ENCODE results near the gene MOCS3.

Gene MOCS3

DNA sequence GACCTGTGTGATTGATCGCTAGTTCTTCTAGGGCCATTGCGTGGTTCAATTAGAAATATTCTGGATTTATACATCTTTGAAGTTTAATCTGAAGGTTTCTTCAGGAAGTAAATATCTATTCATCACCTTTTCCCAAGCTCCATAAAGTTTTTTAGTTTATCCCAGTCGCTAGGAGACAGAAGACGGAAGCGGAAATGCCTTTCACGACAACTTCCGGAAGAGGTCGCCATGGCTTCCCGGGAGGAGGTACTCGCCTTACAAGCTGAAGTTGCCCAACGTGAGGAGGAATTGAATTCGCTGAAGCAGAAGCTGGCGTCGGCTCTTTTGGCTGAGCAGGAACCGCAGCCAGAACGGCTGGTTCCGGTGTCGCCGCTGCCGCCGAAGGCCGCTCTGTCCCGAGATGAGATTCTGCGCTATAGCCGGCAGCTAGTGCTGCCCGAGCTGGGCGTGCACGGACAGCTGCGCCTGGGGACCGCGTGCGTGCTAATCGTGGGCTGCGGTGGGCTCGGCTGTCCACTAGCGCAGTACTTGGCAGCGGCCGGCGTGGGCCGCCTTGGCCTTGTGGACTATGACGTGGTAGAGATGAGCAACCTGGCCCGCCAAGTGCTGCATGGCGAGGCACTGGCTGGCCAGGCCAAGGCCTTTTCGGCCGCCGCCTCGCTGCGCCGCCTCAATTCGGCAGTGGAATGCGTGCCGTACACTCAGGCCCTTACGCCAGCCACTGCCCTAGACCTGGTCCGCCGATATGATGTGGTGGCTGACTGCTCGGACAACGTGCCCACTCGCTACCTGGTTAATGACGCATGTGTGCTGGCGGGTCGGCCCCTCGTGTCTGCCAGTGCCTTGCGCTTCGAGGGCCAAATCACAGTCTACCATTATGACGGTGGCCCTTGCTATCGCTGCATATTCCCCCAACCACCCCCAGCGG lies at the start of gene MOCS3:
TSS of gene MOCS3 (plus strand) at position 204 of the 928 bp plus-strand sequence. CDS start at position 229, 25 bp downstream.
- in situ Hi-C loops (cut with HindIII; ENCODE audit: low sequenced_read_pairs): no loop called here

GRCh38 chr20:50909413-50909812 lies 49.2 kb upstream of the MOCS3 start:
- in situ Hi-C loops (cut with HindIII; ENCODE audit: low sequenced_read_pairs): no loop called here

DNA sequence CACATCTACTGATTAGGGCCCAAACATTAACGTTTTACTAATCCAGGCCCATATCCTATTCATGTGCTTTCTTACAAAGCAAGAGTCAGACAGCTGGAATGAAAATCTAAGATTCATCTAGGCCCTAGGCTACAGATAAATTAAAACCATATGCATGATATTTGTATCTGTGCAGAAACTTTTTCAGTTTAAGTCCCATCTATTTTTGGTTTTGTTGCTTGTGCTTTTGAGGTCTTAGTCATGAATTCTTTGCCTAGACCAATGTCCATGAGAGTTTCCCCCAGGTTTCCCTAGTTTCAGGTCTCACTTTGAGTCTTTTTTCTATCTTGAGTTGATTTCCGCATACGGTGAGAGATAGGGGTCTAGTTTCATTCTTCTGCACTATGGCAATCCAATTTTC lies 47.6 kb upstream of the MOCS3 start:
- in situ Hi-C loops (cut with HindIII; ENCODE audit: low sequenced_read_pairs): no loop called here

DNA sequence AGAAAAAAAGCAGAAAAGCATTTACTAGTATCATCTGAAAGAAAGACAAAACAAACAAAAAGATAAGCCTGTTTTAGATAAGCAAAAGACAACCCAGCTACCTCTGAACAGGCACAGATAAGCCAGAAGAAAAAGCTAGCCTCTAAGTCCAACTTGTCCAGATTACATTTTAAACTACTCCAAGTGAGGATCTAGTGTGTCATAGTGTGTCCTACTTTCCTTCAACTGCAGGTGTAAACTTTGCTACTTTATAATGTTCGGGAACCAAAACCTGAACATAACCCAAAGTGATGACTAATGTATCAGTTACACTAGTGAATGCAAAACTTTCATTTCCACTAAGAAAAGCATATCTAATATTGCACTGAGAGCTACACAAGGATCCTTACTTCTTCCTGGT lies 46.9 kb upstream of the MOCS3 start:
- in situ Hi-C loops (cut with HindIII; ENCODE audit: low sequenced_read_pairs): no loop called here

DNA sequence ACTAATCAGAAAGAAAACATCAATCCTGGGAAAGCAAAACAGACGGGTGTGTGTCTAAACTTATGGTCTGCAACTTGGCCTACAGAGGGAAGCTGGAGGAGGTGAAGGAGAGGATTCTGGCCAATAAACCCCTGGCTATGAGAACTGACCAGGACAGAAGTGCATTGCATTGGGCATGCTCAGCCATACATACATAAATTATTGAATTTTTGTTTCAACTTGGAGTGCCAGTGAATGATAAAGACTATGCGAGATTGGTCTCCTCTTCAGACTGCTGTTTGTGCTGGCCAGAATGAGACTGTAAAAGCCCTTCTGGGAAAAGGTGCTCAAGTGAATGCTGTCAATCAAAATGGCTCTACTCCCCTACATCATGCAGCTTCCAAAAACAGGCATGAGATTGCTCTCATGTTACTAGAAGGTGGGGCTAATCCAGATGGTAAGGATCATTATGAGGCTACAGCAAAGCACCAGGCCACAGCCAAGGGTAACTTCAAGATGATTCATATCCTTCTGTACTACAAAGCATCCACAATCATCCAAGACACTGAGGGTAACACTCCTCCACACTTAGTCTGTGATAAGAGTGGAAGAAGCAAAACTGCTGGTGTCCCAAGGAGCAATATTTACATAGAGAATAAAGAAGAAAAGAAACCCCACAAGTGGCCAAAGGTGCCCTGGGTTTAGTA lies 44.8 kb upstream of the MOCS3 start:
- in situ Hi-C loops (cut with HindIII; ENCODE audit: low sequenced_read_pairs): no loop called here

DNA sequence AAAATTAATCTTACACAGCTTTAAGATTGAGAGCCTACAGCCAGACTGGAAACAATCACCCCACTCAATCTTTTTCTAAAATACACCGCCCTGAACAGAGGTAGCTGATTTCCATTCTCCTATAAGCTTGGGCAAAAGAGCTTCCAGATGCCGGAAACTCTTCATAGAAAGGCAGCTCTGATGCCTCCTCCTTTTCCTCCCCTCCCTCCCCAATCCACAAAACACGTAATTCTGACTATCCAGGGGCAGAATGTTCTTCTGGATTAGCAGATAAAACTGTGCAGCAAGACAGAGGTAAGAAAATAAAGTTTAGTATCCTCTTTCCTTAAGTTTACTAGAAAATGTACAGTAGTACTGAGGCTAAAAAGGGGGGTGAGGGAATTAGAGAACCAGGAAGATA lies 43.2 kb upstream of the MOCS3 start:
- in situ Hi-C loops (cut with HindIII; ENCODE audit: low sequenced_read_pairs): loop anchor here (5.0 kb wide), 2 partner anchors 62 to 107 kb away; partner anchors contain the start of gene KCNG1

DNA sequence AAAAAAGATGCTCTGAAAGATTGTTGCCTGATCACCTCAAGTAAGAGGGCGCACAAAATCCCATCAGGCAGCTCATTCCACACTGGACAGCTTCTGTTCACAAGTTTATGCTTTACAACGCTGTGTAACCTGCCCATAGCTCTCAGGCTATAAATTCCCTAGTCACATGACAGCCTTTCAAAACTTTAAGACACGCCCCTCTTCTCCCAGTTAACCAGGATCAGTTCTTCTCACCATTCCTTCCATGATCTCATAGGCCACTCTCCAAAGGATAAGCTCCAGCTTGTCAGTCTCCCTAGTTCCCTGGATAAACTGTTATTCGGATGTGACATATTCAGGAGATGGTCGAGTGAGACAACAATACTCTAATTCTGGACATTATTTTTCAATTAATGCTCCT lies 42.4 kb upstream of the MOCS3 start:
- in situ Hi-C loops (cut with HindIII; ENCODE audit: low sequenced_read_pairs): loop anchor here (5.0 kb wide), 2 partner anchors 61 to 106 kb away; partner anchors contain the start of gene KCNG1

DNA sequence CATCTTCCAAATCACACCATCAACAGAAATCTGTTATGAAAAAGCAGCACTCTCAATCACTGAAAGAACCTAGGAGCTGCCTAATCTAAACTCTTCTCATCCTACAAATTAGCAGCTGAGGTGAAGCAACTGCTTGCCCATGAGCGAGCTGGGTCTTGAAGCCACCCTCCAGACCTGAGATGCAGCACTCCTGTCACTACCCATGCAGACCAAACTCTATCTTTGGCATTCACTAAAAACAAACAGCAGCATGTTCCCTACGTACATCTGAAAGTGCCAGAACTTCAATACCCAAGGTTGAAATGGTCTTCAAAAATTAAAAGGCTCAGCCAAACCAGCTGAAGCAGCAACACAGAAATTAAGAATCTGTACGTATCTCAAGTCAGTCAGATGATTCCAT lies 41.7 kb upstream of the MOCS3 start:
- in situ Hi-C loops (cut with HindIII; ENCODE audit: low sequenced_read_pairs): loop anchor here (5.0 kb wide), 2 partner anchors 60 to 105 kb away; partner anchors contain the start of gene KCNG1

- in situ Hi-C loops (cut with HindIII; ENCODE audit: low sequenced_read_pairs): loop anchor here (5.0 kb wide), 2 partner anchors 59 to 104 kb away; partner anchors contain the start of gene KCNG1
Observed at GRCh38 chr20:50918403-50918802, 40.2 kb upstream of the MOCS3 start.

DNA sequence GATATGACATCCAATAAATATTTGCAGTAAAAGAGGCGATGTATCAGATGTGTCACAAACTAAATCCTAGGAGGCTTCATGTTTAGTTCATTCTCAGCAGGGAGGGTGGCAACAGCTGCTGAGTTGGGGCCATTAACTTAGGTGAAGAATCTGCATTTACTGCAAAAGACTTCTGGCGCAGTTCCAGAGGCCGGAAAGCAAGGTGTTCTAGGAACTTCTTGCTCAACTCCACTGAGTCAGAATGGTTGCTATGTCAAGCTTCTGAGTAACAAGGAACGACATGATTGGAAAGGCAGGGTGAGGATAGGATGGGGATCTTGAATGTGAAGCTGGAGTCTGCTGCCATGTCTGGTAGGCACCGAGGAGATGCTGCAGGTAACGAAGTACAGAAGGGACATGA lies 39.1 kb upstream of the MOCS3 start:
- in situ Hi-C loops (cut with HindIII; ENCODE audit: low sequenced_read_pairs): loop anchor here (5.0 kb wide), 2 partner anchors 58 to 103 kb away; partner anchors contain the start of gene KCNG1

DNA sequence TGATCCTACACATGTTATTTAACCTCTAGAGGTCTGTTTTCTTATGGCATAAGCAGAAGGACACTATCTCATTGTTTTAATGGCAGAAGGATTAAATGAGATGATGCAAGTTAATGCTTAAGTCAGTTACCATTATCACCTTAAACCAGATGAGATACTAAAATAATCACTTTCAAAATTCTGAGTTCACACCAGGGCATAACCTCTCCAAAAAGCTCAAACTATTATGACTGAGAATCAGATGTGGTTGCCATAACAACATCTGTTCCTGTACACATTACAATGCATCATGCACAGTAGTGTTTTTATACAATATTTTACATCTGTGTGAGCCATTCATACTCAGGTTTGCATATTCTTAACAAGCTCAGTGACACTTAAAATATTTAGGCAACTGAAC lies 37.6 kb upstream of the MOCS3 start:
- in situ Hi-C loops (cut with HindIII; ENCODE audit: low sequenced_read_pairs): loop anchor here (10.0 kb wide), 1 partner anchor 126 kb away; the partner anchor contains the start of gene BCAS4

DNA sequence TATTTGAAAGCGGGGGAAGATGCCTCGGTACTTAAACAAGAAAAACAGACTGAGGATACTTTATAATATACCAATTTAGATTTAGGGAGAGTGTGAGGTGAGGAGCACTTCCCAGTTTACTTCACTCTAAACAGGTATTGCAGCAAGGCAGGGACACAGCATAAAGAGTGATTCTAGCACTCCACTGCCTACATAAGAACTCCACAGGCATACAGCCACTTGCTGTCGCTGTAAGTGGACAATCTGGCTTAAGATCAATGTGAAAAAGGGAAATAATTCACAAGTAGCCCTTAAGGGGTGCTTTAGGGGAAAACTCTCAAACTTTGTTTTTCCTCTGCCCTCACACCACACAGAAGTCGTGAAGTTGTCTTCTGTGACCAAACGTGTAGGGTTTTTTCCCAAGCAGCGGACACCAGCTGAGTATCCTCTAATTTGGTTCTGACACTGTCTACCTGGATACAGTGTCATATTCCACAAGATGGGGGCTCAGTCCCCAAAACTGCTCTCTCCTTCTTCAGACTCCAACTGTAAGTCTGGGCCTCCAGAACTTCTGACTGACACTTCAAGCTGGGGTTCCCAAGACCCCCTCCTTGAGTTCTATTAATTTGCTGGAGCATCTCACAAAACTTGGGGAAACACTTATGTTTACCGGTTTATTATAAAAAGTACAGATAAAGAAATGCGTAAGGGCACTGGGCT lies 36.7 kb upstream of the MOCS3 start:
- in situ Hi-C loops (cut with HindIII; ENCODE audit: low sequenced_read_pairs): loop anchor here (10.0 kb wide), 1 partner anchor 127 kb away; the partner anchor contains the start of gene BCAS4

GRCh38 chr20:50924261-50924920 lies 34.2 kb upstream of the MOCS3 start:
- in situ Hi-C loops (cut with HindIII; ENCODE audit: low sequenced_read_pairs): loop anchor here (10.0 kb wide), 1 partner anchor 130 kb away; the partner anchor contains the start of gene BCAS4

DNA sequence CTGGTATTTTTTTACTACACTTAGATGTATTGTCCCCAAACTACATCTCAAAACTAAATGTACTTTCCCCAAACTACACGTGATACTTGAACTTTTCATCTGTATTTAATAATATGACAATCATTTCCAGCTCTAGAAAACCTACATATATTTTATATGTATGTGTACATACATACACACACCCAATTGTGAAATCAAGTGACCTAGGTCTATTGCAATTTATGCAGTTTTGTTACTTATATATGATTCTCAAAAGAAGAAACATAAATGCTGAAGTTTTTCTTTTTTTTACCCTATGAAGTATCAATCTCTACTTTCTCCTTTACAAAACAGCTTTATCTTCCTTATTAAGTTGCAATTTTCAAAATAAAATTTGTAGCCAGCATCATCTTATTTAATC lies 32.1 kb upstream of the MOCS3 start:
- in situ Hi-C loops (cut with HindIII; ENCODE audit: low sequenced_read_pairs): loop anchor here (10.0 kb wide), 1 partner anchor 132 kb away; the partner anchor contains the start of gene BCAS4

GRCh38 chr20:50928469-50928868 lies 30.1 kb upstream of the MOCS3 start:
- in situ Hi-C loops (cut with HindIII; ENCODE audit: low sequenced_read_pairs): loop anchor here (10.0 kb wide), 1 partner anchor 134 kb away; the partner anchor contains the start of gene BCAS4

DNA sequence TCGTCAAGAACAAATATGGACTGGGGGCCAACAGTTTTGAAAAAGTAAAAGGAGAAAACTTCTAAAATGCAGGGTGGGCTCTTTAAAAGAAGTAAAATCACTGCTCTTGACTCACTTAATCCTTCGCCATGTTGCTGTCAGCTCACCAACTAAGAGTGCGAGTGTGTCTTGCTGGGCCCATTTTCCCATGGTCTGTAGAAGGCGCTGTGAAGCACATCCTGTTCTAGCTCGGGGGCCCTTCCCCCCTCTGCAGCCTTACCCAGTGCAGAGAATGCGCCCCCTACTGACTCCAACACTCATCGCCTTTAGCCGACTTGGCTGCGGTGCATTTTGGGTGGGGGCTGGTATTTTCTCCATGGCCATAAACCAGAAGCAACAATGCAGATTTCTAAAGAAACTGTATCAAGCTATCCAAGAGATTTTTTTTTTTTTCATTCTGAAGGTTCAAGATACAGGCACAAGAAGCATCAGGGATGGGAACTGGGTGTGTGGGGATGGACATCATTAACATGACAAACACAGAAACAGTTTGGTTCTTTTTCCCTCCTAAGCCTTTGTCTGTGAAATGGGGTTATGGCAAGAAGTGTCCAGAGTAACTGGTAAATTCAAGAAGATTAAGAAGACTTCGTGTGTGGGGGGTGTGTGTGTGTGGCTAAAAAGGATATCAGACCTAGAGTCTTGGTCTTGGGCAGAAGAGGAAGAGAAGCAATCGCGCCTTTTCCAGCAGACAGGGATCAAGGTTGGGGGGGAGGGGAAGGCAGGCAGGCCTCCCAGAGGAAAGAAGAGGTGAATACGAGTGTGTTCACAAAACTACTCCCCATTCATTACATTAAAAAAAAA lies 29.1 kb upstream of the MOCS3 start:
- in situ Hi-C loops (cut with HindIII; ENCODE audit: low sequenced_read_pairs): loop anchor here (10.0 kb wide), 1 partner anchor 135 kb away; the partner anchor contains the start of gene BCAS4

DNA sequence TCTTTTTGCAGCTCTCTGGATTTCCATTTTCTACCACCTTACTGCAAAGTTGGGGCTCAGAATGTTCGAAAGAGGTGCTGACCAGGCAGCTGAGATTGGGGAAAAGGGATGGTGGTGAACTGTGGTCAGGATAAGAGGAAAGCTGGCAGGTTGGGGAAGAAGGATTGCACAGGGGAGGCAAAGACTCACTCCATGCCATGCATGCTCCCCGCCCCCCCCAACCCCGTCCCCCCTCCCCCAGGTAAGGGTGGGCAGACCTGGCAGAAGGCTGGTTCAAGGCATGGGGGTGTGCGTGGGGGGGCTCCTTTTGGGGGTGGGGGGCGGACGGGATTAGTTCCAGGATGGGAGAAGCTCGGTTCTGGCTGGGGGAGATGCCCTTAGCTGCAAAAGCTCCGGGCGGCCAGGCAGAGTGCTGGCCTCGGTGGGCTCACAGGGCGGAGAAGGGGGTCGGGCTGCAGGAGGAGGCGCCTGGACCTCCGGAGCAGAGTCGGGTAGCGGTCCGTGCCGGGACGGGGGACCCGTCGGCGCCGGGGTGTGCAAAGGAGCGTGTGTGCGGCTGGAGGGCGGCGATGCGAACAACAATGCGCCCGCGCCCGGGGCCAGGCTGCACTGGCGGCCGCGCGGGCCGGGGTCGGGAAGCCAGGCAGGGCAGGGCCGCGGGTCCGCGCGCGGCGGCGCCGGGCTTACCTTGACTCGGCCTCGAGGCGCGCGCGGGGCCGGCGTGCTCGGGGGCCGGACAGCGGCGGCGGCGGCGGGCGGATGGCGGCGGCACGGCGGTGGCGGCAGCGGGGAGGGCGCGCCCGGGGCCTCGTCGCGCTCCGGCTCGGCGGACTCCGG lies 28.3 kb upstream of the MOCS3 start:
- in situ Hi-C loops (cut with HindIII; ENCODE audit: low sequenced_read_pairs): no loop called here

DNA sequence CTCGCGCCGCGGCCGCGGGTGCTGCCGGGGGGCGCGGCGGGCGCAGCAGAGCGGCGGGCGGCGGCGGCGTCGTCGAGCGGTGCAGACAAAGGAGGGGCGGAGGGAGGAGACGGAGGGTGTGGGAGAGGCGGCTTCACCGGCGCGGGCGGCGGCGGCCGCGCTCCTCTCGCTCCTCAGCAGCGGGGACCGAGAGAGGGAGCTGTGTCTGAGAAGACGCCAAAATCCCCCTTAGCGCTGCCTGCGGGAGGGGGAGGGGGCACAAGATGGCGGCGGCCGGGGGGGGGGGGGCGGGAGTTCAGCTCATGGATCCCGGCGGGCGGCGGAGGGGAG lies 27.7 kb upstream of the MOCS3 start:
- in situ Hi-C loops (cut with HindIII; ENCODE audit: low sequenced_read_pairs): no loop called here

Measured in endothelial cell of hepatic sinusoid (primary cell).